ENCODE results near the gene TBC1D22A.

- TF ChIP-seq CTCF (IDR thresholded peaks at IDR 0.05; ENCODE audit: poor library complexity, severe bottlenecking) (no peak), REST (IDR thresholded peaks at IDR 0.05; ENCODE audit: borderline replicate concordance) (no peak), POLR2AphosphoS5 (IDR thresholded peaks at IDR 0.05) (no peak), EP300 (conservative IDR thresholded peaks at IDR 0.05; ENCODE audit: poor library complexity, severe bottlenecking) (no peak), EZH2 (IDR thresholded peaks at IDR 0.05; ENCODE audit: borderline replicate concordance, insufficient read depth, low read length, poor library complexity, severe bottlenecking) (no peak), TAF1 (IDR thresholded peaks at IDR 0.05; ENCODE audit: low read depth) (no peak), SMC3 (conservative IDR thresholded peaks at IDR 0.05; ENCODE audit: poor library complexity) (no peak), MXI1 (conservative IDR thresholded peaks at IDR 0.05; ENCODE audit: poor library complexity, severe bottlenecking) (no peak)
Measured at GRCh38 chr22:46780453-46780852, 18.0 kb downstream of the TBC1D22A start.
